ENCODE measurements around the gene GCN1. TPM values are rescaled to one million over a fixed set of nuclear protein-coding genes. Genes with fewer than 3 reads are reported as not detected.

The GCN1 gene
- total RNA-seq, 1 experiment from 2014 or later, result 254 TPM

- no peaks in the 10 kb centered on the region for H3K27me3 ChIP-seq (ENCODE audit: low read length)
- no peaks in the 10 kb centered on the region for H3K9me3 ChIP-seq (ENCODE audit: low read length)
- H4K20me1 ChIP-seq (ENCODE audit: low read length), result no peaks in the 10 kb centered on the region
- no peaks in the 10 kb centered on the region for H3K36me3 ChIP-seq (ENCODE audit: low read depth, low read length)
- H3K4me3 ChIP-seq (ENCODE audit: low read length), result no peak overlapping the region
- H3F3A ChIP-seq (ENCODE audit: low read length, unreplicated experiment), result no peaks in the 10 kb centered on the region
- no peak overlapping the region for H3K9ac ChIP-seq (ENCODE audit: low read length)
- no peak overlapping the region for H2AFZ ChIP-seq (ENCODE audit: low read length)
- intact Hi-C loops (cut with micrococcal nuclease), result loop anchor here (5.0 kb wide), 1 partner anchor 85 kb away; no protein-coding TSS in a partner anchor
- ATAC-seq (no peak), DNase-seq (no peak)
- no peak overlapping the region for H3K4me2 ChIP-seq (ENCODE audit: low read length)
- BruUV-seq (replicated peaks), result no TSS peak
- no peak overlapping the region for H3K27ac ChIP-seq (ENCODE audit: low read length)
- no peaks in the 10 kb centered on the region for H3K79me2 ChIP-seq (ENCODE audit: low read length)
- CTCF ChIA-PET, result no interaction called here
- peaks cover 28% of the 10 kb centered on the region for H3K4me1 ChIP-seq (ENCODE audit: insufficient read depth, low read length)
- POLR2A ChIA-PET (ENCODE audit: unreplicated experiment), result no interaction called here
- H3K9me2 ChIP-seq (replicated peaks; ENCODE audit: low read length), result no peaks in the 10 kb centered on the region
- no peak for TF ChIP-seq CTCF (conservative IDR thresholded peaks at IDR 0.05; ENCODE audit: low read depth, low read length)
- TF ChIP-seq EZH2phosphoT487 (IDR thresholded peaks at IDR 0.05; ENCODE audit: borderline replicate concordance, low read length), result no peak
- TF ChIP-seq EZH2 (IDR thresholded peaks at IDR 0.05; ENCODE audit: low read length, unreplicated experiment), result no peak
Observed at GRCh38 chr12:120077260-120077659, 117.3 kb downstream of the GCN1 start.

Small RNAs within 50 kb of the gene (microRNA-seq; reads per million reads assigned to microRNA genes)
- gene MIR4498 (ENCODE audit: unreplicated experiment), result 1.5 reads per million

Other genes starting within 250 kb of the GCN1 start
- 3.6 and 5.8 TPM in 2 replicates for gene BICDL1, start 205.5 kb downstream of the GCN1 start, total RNA-seq (2014; rRNA removed)
- 52.8 and 64.1 TPM in 2 replicates for gene RAB35, start 78.0 kb downstream of the GCN1 start, total RNA-seq (2014; rRNA removed)
- gene RPLP0, start 6.4 kb upstream of the GCN1 start, total RNA-seq (2014; rRNA removed), result 6,714 and 7,550 TPM in 2 replicates
- gene PXN, start 71.0 kb upstream of the GCN1 start, total RNA-seq (2014; rRNA removed), result 313 and 413 TPM in 2 replicates
- gene RNU4-2, start 97.2 kb upstream of the GCN1 start, total RNA-seq (2014; rRNA removed), result under 0.01 TPM in 2 replicates
- under 0.01 TPM in 2 replicates for gene RNU4-1, start 98.5 kb upstream of the GCN1 start, total RNA-seq (2014; rRNA removed)
- 0.98 and 1.9 TPM in 2 replicates for gene SIRT4, start 107.6 kb upstream of the GCN1 start, total RNA-seq (2014; rRNA removed)
- gene PLA2G1B, start 133.1 kb upstream of the GCN1 start, total RNA-seq (2014; rRNA removed), result not detected in 2 replicates
- gene MSI1, start 174.4 kb upstream of the GCN1 start, total RNA-seq (2014; rRNA removed), result 0.12 TPM in 1 of 2 replicates, not detected in the other
- 1,664 and 2,042 TPM in 2 replicates for gene COX6A1, start 243.4 kb upstream of the GCN1 start, total RNA-seq (2014; rRNA removed)

Measured in PC-3 (cell line).